ENCODE results near the gene DPP9. TPM values are rescaled to one million over a fixed set of nuclear protein-coding genes. Genes with fewer than 3 reads are reported as not detected.

DPP9 gene
- total and polyA plus RNA-seq, 2 of the 13 experiments (the other 11 are each of a cell fraction or from before 2014, with no cell fraction given): 8.4 to 25.8 TPM

DNA sequence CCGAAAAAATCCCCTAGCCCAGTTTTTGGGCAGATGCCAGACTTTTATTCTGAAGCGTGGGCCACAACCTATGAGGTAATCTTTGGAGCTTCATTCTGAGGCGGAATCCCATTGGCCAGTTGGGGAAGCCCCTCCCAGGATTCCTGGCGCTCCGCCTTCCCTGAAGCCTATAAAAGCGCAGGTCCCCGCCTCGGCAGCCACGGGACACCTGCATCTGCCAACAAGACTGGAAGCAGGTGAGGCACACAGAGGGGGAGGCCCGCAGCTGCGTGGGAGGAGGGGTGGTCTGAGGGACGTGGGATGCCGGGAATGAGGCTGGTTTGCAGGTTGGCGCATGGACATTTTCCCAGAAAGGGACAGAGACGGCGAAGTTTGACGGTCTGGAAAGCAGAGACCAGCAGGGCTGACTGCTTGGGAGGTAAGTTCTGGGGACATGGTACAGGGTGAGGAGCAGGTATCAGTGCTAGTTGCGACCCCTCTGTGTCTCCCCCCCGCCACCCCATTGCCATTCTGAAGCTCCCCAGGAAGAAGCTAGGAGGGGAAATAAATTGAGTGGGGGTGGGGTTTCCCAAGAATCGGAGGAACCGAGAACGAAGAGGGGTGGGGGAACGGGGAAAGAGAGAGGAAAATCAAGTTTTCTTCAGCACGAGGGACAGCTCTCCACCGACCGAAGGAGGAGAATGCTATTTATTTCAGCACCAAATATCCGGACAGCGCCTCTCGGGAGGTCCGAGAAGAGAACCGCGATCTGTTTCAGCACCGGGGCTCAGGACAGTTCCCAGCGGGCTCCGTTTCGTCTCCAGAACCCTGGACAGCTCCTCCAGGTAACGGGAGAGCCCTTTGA, 45.5 kb upstream of the DPP9 start (continued):
- TF ChIP-seq THYN1 (CRISPR knock-in tag; IDR thresholded peaks at IDR 0.05; ENCODE audit: borderline replicate concordance, low read depth) (peak; percentile 100), CREM (IDR thresholded peaks at IDR 0.05) (no peak; the same call in 1 of the 2 replicates), CREM (CRISPR knock-in tag; IDR thresholded peaks at IDR 0.05) (peak; percentile 88), PRMT3 (CRISPR knock-in tag; IDR thresholded peaks at IDR 0.05; ENCODE audit: borderline replicate concordance, low read depth) (peak; percentile 100), HIVEP1 (CRISPR knock-in tag; IDR thresholded peaks at IDR 0.05) (peak; percentile 99), PRPF4 (IDR thresholded peaks at IDR 0.05; ENCODE audit: low read depth, low read length, poor library complexity, severe bottlenecking) (no peak), YEATS2 (CRISPR knock-in tag; IDR thresholded peaks at IDR 0.05; ENCODE audit: borderline replicate concordance) (peak; percentile 99), ZNF576 (CRISPR knock-in tag; IDR thresholded peaks at IDR 0.05) (peak; percentile 99), ZFP1 (CRISPR knock-in tag; IDR thresholded peaks at IDR 0.05) (peak; percentile 100), DBP (CRISPR knock-in tag; IDR thresholded peaks at IDR 0.05; ENCODE audit: not compliant biosample characterization) (peak; percentile 100), SP4 (CRISPR knock-in tag; IDR thresholded peaks at IDR 0.05) (peak; percentile 99), ZNF260 (CRISPR knock-in tag; IDR thresholded peaks at IDR 0.05; ENCODE audit: borderline replicate concordance, low read depth) (peak; percentile 98), SNAPC4 (CRISPR knock-in tag; IDR thresholded peaks at IDR 0.05) (peak; percentile 99), ARNT2 (CRISPR knock-in tag; IDR thresholded peaks at IDR 0.05; ENCODE audit: low read depth) (peak; percentile 100), ZNF629 (CRISPR knock-in tag; conservative IDR thresholded peaks at IDR 0.05) (peak; percentile 90), SETDB1 (CRISPR knock-in tag; IDR thresholded peaks at IDR 0.05; ENCODE audit: borderline replicate concordance) (peak; percentile 51; the same call in 1 of the 2 replicates), KDM2A (CRISPR knock-in tag; IDR thresholded peaks at IDR 0.05; ENCODE audit: borderline replicate concordance, low read depth) (peak; percentile 100)
- TF ChIP-seq, protein P1, sequence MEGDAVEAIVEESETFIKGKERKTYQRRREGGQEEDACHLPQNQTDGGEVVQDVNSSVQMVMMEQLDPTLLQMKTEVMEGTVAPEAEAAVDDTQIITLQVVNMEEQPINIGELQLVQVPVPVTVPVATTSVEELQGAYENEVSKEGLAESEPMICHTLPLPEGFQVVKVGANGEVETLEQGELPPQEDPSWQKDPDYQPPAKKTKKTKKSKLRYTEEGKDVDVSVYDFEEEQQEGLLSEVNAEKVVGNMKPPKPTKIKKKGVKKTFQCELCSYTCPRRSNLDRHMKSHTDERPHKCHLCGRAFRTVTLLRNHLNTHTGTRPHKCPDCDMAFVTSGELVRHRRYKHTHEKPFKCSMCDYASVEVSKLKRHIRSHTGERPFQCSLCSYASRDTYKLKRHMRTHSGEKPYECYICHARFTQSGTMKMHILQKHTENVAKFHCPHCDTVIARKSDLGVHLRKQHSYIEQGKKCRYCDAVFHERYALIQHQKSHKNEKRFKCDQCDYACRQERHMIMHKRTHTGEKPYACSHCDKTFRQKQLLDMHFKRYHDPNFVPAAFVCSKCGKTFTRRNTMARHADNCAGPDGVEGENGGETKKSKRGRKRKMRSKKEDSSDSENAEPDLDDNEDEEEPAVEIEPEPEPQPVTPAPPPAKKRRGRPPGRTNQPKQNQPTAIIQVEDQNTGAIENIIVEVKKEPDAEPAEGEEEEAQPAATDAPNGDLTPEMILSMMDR (CRISPR knock-in tag; IDR thresholded peaks at IDR 0.05): peak; percentile 26
- TF ChIP-seq, protein P2, sequence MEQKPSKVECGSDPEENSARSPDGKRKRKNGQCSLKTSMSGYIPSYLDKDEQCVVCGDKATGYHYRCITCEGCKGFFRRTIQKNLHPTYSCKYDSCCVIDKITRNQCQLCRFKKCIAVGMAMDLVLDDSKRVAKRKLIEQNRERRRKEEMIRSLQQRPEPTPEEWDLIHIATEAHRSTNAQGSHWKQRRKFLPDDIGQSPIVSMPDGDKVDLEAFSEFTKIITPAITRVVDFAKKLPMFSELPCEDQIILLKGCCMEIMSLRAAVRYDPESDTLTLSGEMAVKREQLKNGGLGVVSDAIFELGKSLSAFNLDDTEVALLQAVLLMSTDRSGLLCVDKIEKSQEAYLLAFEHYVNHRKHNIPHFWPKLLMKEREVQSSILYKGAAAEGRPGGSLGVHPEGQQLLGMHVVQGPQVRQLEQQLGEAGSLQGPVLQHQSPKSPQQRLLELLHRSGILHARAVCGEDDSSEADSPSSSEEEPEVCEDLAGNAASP (CRISPR knock-in tag; IDR thresholded peaks at IDR 0.05; ENCODE audit: borderline replicate concordance): peak; percentile 100
